ENCODE measurements around the gene SPON2.

SPON2 gene

GRCh38 chr4:1195109-1195671, 22.8 kb upstream of the SPON2 start:
- Histone ChIP-seq H3K4me3 (ENCODE audit: low read length) (no peak overlapping the region), H3K27me3 (ENCODE audit: insufficient read depth, low read length) (peaks cover 4% of the 10 kb centered on the region), H3K36me3 (ENCODE audit: insufficient read depth, low read length) (no peaks in the 10 kb centered on the region), H3K4me1 (ENCODE audit: insufficient read depth, low read length) (no peaks in the 10 kb centered on the region), H3K9me3 (ENCODE audit: low read length) (peaks cover 7% of the 10 kb centered on the region), H2AFZ (ENCODE audit: low read depth, low read length) (no peak overlapping the region)

- Histone ChIP-seq H3K27me3 (ENCODE audit: insufficient read depth, low read length) (peaks cover 2% of the 10 kb centered on the region), H3K9me3 (ENCODE audit: low read length) (peaks cover 7% of the 10 kb centered on the region), H3K36me3 (ENCODE audit: insufficient read depth, low read length) (no peaks in the 10 kb centered on the region), H3K4me3 (ENCODE audit: low read length) (no peak overlapping the region), H3K4me1 (ENCODE audit: insufficient read depth, low read length) (no peaks in the 10 kb centered on the region), H2AFZ (ENCODE audit: low read depth, low read length) (no peak overlapping the region)
Observed at GRCh38 chr4:1194010-1194900, 21.9 kb upstream of the SPON2 start.

GRCh38 chr4:1193206-1194009, 21.0 kb upstream of the SPON2 start:
- peaks cover 2% of the 10 kb centered on the region for H3K27me3 ChIP-seq (ENCODE audit: insufficient read depth, low read length)
- H3K4me1 ChIP-seq (ENCODE audit: insufficient read depth, low read length): no peaks in the 10 kb centered on the region
- no peak overlapping the region for H3K4me3 ChIP-seq (ENCODE audit: low read length)
- H2AFZ ChIP-seq (ENCODE audit: low read depth, low read length): no peak overlapping the region
- H3K9me3 ChIP-seq (ENCODE audit: low read length): peaks cover 7% of the 10 kb centered on the region
- no peaks in the 10 kb centered on the region for H3K36me3 ChIP-seq (ENCODE audit: insufficient read depth, low read length)

- no peaks in the 10 kb centered on the region for H3K4me1 ChIP-seq (ENCODE audit: insufficient read depth, low read length)
- peaks cover 2% of the 10 kb centered on the region for H3K27me3 ChIP-seq (ENCODE audit: insufficient read depth, low read length)
- no peaks in the 10 kb centered on the region for H3K36me3 ChIP-seq (ENCODE audit: insufficient read depth, low read length)
- no peak overlapping the region for H2AFZ ChIP-seq (ENCODE audit: low read depth, low read length)
- H3K4me3 ChIP-seq (ENCODE audit: low read length): no peak overlapping the region
- H3K9me3 ChIP-seq (ENCODE audit: low read length): peaks cover 7% of the 10 kb centered on the region
Observed at GRCh38 chr4:1192493-1193205, 20.3 kb upstream of the SPON2 start.

GRCh38 chr4:1192091-1192492, 19.7 kb upstream of the SPON2 start:
- Histone ChIP-seq H3K9me3 (ENCODE audit: low read length) (peaks cover 7% of the 10 kb centered on the region), H3K4me1 (ENCODE audit: insufficient read depth, low read length) (no peaks in the 10 kb centered on the region), H3K27me3 (ENCODE audit: insufficient read depth, low read length) (peaks cover 2% of the 10 kb centered on the region), H3K4me3 (ENCODE audit: low read length) (no peak overlapping the region), H2AFZ (ENCODE audit: low read depth, low read length) (no peak overlapping the region), H3K36me3 (ENCODE audit: insufficient read depth, low read length) (no peaks in the 10 kb centered on the region)

- Histone ChIP-seq H3K9me3 (ENCODE audit: low read length) (peaks cover 7% of the 10 kb centered on the region), H3K36me3 (ENCODE audit: insufficient read depth, low read length) (no peaks in the 10 kb centered on the region), H3K27me3 (ENCODE audit: insufficient read depth, low read length) (no peaks in the 10 kb centered on the region), H3K4me3 (ENCODE audit: low read length) (no peak overlapping the region), H2AFZ (ENCODE audit: low read depth, low read length) (no peak overlapping the region), H3K4me1 (ENCODE audit: insufficient read depth, low read length) (no peaks in the 10 kb centered on the region)
Observed at GRCh38 chr4:1191621-1192020, 19.2 kb upstream of the SPON2 start.

- H3K4me1 ChIP-seq (ENCODE audit: insufficient read depth, low read length): no peaks in the 10 kb centered on the region
- H2AFZ ChIP-seq (ENCODE audit: low read depth, low read length): no peak overlapping the region
- H3K4me3 ChIP-seq (ENCODE audit: low read length): no peak overlapping the region
- no peaks in the 10 kb centered on the region for H3K36me3 ChIP-seq (ENCODE audit: insufficient read depth, low read length)
- no peaks in the 10 kb centered on the region for H3K27me3 ChIP-seq (ENCODE audit: insufficient read depth, low read length)
- H3K9me3 ChIP-seq (ENCODE audit: low read length): peaks cover 7% of the 10 kb centered on the region
Observed at GRCh38 chr4:1187182-1187581, 14.8 kb upstream of the SPON2 start.

GRCh38 chr4:1183985-1184773, 11.8 kb upstream of the SPON2 start:
- H3K27me3 ChIP-seq (ENCODE audit: insufficient read depth, low read length): no peaks in the 10 kb centered on the region
- H3K9me3 ChIP-seq (ENCODE audit: low read length): peaks cover 3% of the 10 kb centered on the region
- H3K36me3 ChIP-seq (ENCODE audit: insufficient read depth, low read length): no peaks in the 10 kb centered on the region
- H3K4me1 ChIP-seq (ENCODE audit: insufficient read depth, low read length): no peaks in the 10 kb centered on the region
- no peak overlapping the region for H3K4me3 ChIP-seq (ENCODE audit: low read length)
- H2AFZ ChIP-seq (ENCODE audit: low read depth, low read length): no peak overlapping the region

GRCh38 chr4:1182313-1182712, 9.9 kb upstream of the SPON2 start:
- Histone ChIP-seq H3K4me1 (ENCODE audit: insufficient read depth, low read length) (no peaks in the 10 kb centered on the region), H3K9me3 (ENCODE audit: low read length) (peaks cover 3% of the 10 kb centered on the region), H2AFZ (ENCODE audit: low read depth, low read length) (no peak overlapping the region), H3K36me3 (ENCODE audit: insufficient read depth, low read length) (no peaks in the 10 kb centered on the region), H3K4me3 (ENCODE audit: low read length) (no peak overlapping the region), H3K27me3 (ENCODE audit: insufficient read depth, low read length) (no peaks in the 10 kb centered on the region)

GRCh38 chr4:1180663-1181062, 8.3 kb upstream of the SPON2 start:
- Histone ChIP-seq H3K4me3 (ENCODE audit: low read length) (no peak overlapping the region), H3K9me3 (ENCODE audit: low read length) (peaks cover 3% of the 10 kb centered on the region), H3K27me3 (ENCODE audit: insufficient read depth, low read length) (peaks cover under 1% of the 10 kb centered on the region), H2AFZ (ENCODE audit: low read depth, low read length) (no peak overlapping the region), H3K4me1 (ENCODE audit: insufficient read depth, low read length) (no peaks in the 10 kb centered on the region), H3K36me3 (ENCODE audit: insufficient read depth, low read length) (no peaks in the 10 kb centered on the region)

- Histone ChIP-seq H3K4me1 (ENCODE audit: insufficient read depth, low read length) (no peaks in the 10 kb centered on the region), H2AFZ (ENCODE audit: low read depth, low read length) (no peak overlapping the region), H3K4me3 (ENCODE audit: low read length) (no peak overlapping the region), H3K36me3 (ENCODE audit: insufficient read depth, low read length) (no peaks in the 10 kb centered on the region), H3K27me3 (ENCODE audit: insufficient read depth, low read length) (peaks cover 6% of the 10 kb centered on the region), H3K9me3 (ENCODE audit: low read length) (peaks cover 3% of the 10 kb centered on the region)
Observed at GRCh38 chr4:1179976-1180375, 7.6 kb upstream of the SPON2 start.

GRCh38 chr4:1179089-1179441, 6.7 kb upstream of the SPON2 start:
- peaks cover 10% of the 10 kb centered on the region for H3K27me3 ChIP-seq (ENCODE audit: insufficient read depth, low read length)
- H3K4me3 ChIP-seq (ENCODE audit: low read length): no peak overlapping the region
- peaks cover 3% of the 10 kb centered on the region for H3K9me3 ChIP-seq (ENCODE audit: low read length)
- H3K4me1 ChIP-seq (ENCODE audit: insufficient read depth, low read length): no peaks in the 10 kb centered on the region
- H3K36me3 ChIP-seq (ENCODE audit: insufficient read depth, low read length): no peaks in the 10 kb centered on the region
- H2AFZ ChIP-seq (ENCODE audit: low read depth, low read length): no peak overlapping the region

Measured in neuron (in vitro differentiated cells).